Ascending aorta (tissue), 2 donors: ENCODE results near the gene OGFOD1. TPM values are rescaled to one million over a fixed set of nuclear protein-coding genes. Genes with fewer than 3 reads are reported as not detected.

ENCODE experiments used
- DNase-seq, 2 donors: peaks; one replicate each; pipeline ENCODE4 v3.0.0-alpha.2; 2019; ENCODE audit warnings: low spot score in 2 of 2
- H3K27ac ChIP-seq, 2 donors: fragments of 200-600 bp; sonication (generic); one replicate each; pipeline ENCODE4 v1.5.1; 2016 to 2017; ENCODE audit warnings: mild to moderate bottlenecking in 1 of 2
- H3K27me3 ChIP-seq: fragments of 200-600 bp; sonication (generic); one replicate; pipeline ENCODE4 v1.5.1; 2017
- H3K36me3 ChIP-seq, 2 donors: fragments of 200-600 bp; sonication (generic); one replicate each; pipeline ENCODE4 v1.5.1; 2016
- H3K4me1 ChIP-seq, 2 donors: fragments of 200-600 bp; sonication (generic); one replicate each; pipeline ENCODE4 v1.5.1; 2016 to 2017; ENCODE audit warnings: mild to moderate bottlenecking in 1 of 2
- H3K4me3 ChIP-seq, 2 donors: fragments of 200-600 bp; sonication (generic); one replicate each; pipeline ENCODE4 v1.5.1; 2016 to 2017; ENCODE audit warnings: mild to moderate bottlenecking in 1 of 2
- H3K9me3 ChIP-seq, 2 donors: fragments of 200-600 bp; sonication (generic); one replicate each; pipeline ENCODE4 v1.5.1; 2016
- CTCF ChIP-seq, 3 experiments: fragments of 200-600 bp in 2 of 3; fragments of 450-650 bp in 1 of 3; sonication (generic) in 2 of 3; IDR thresholded peaks; one replicate each; pipeline ENCODE4 v1.5.1; 2016 to 2019; ENCODE audit warnings: antibody characterized with exemption in 3 of 3, mild to moderate bottlenecking in 1 of 3, moderate library complexity in 1 of 3
- intact Hi-C: fragments of 100-400 bp; cut with DNase I; formaldehyde crosslinking; loops from one replicate; pipeline ENCODE4 v1.15.1; 2023
- total RNA-seq: library from RNA; depleted of rRNA; stranded (reverse); fragments of >200 nt; gene quantifications from one replicate; pipeline ENCODE4 v1.1.0, GENCODE V29; 2016

OGFOD1 gene
- total RNA-seq, 1 donor from 2014 or later = 21.9 TPM

- DNase-seq = no peak
- TF ChIP-seq CTCF (IDR thresholded peaks at IDR 0.05) = no peak
- Histone ChIP-seq H3K4me3 (no peak overlapping the region), H3K9me3 (no peaks in the 10 kb centered on the region), H3K36me3 (peaks cover 57 to 86% of the 10 kb centered on the region in 2 donors), H3K4me1 (no peaks in the 10 kb centered on the region), H3K27me3 (no peaks in the 10 kb centered on the region), H3K27ac (no peak overlapping the region)
- intact Hi-C loops = no loop called here
Observed at GRCh38 chr16:56475201-56475600, 23.8 kb downstream of the OGFOD1 start.

GRCh38 chr16:56477096-56477878 is 25.9 kb downstream of the OGFOD1 start:
- Histone ChIP-seq H3K27ac (no peak overlapping the region), H3K4me3 (no peak overlapping the region), H3K4me1 (no peaks in the 10 kb centered on the region), H3K36me3 (peaks cover 36 to 75% of the 10 kb centered on the region in 2 donors), H3K9me3 (no peaks in the 10 kb centered on the region), H3K27me3 (no peaks in the 10 kb centered on the region)
- intact Hi-C loops = no loop called here
- no peak for DNase-seq
- no peak for TF ChIP-seq CTCF (IDR thresholded peaks at IDR 0.05)

DNA sequence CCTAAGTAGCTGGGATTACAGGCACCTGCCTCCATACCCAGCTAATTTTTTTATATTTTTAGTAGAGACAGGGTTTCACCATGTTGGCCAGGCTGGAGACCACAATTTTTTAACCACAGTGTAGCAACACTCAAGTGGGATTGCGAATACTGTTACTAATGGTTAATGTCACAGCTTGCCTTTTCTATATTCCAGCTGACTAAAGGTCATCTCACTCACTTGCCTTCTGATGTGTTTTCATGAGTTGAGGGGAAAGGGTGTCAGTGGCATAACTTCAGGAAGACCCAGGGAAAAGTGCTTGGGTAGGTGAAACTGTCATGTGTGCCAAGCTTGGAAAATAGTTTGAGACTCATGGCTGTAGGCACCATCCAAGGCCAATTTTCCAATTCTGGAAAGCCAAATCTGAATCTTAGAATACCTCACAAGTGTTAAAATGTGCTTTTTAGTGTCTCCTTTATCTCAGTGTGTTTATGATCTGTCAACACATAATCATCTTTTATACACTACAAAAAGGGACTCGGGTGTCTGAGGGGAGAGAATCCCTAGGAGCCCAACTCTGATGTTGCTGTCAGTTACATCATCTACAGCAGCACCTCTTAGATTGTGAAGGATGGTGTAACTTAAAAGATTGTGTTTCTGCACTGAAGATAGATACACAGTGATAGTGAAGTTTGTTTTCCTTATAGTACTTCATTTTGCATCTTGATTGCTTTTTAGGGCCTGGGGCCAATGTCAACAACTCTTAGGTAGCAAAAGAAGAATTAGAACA is 27.1 kb downstream of the OGFOD1 start:
- Histone ChIP-seq H3K27me3 (no peaks in the 10 kb centered on the region), H3K4me1 (no peaks in the 10 kb centered on the region), H3K4me3 (no peak overlapping the region), H3K9me3 (no peaks in the 10 kb centered on the region), H3K27ac (no peak overlapping the region), H3K36me3 (peaks cover 33 to 75% of the 10 kb centered on the region in 2 donors)
- intact Hi-C loops = no loop called here
- DNase-seq = no peak
- TF ChIP-seq CTCF (IDR thresholded peaks at IDR 0.05) = no peak

- no peak for TF ChIP-seq CTCF (IDR thresholded peaks at IDR 0.05)
- Histone ChIP-seq H3K4me1 (no peaks in the 10 kb centered on the region), H3K4me3 (no peak overlapping the region), H3K27me3 (no peaks in the 10 kb centered on the region), H3K9me3 (no peaks in the 10 kb centered on the region), H3K36me3 (peaks cover 37 to 76% of the 10 kb centered on the region in 2 donors), H3K27ac (no peak overlapping the region)
- intact Hi-C loops = no loop called here
- DNase-seq = no peak
Observed at GRCh38 chr16:56479469-56479868, 28.1 kb downstream of the OGFOD1 start.

GRCh38 chr16:56480776-56481467 is 29.6 kb downstream of the OGFOD1 start:
- no peak overlapping the region for H3K4me3 ChIP-seq
- no peaks in the 10 kb centered on the region for H3K9me3 ChIP-seq
- intact Hi-C loops = no loop called here
- no peak for DNase-seq
- H3K4me1 ChIP-seq = no peaks in the 10 kb centered on the region
- TF ChIP-seq CTCF (IDR thresholded peaks at IDR 0.05) = no peak
- no peaks in the 10 kb centered on the region for H3K27me3 ChIP-seq
- no peak overlapping the region for H3K27ac ChIP-seq
- H3K36me3 ChIP-seq = peaks cover 32 to 74% of the 10 kb centered on the region in 2 donors
